Measurements from ENCODE around the gene FOXE1.

Gene FOXE1

GRCh38 chr9:97895695-97896332, 42.8 kb downstream of the FOXE1 start:
- TF ChIP-seq NFIC (IDR thresholded peaks at IDR 0.05) = no peak
- TF ChIP-seq FOXM1 (IDR thresholded peaks at IDR 0.05; ENCODE audit: borderline replicate concordance, low read depth) = no peak
- no peak for TF ChIP-seq EGR1 (IDR thresholded peaks at IDR 0.05)
- TF ChIP-seq RAD21 (IDR thresholded peaks at IDR 0.05; ENCODE audit: low read depth) = no peak
- no peak for TF ChIP-seq CEBPB (IDR thresholded peaks at IDR 0.05)
- TF ChIP-seq YY1 (IDR thresholded peaks at IDR 0.05; ENCODE audit: low read depth) = no peak
- no peak for TF ChIP-seq MAX (IDR thresholded peaks at IDR 0.05)

- TF ChIP-seq MAX (IDR thresholded peaks at IDR 0.05) (no peak), CEBPB (IDR thresholded peaks at IDR 0.05) (no peak), REST (IDR thresholded peaks at IDR 0.05; ENCODE audit: low read depth) (no peak), YY1 (IDR thresholded peaks at IDR 0.05; ENCODE audit: low read depth) (no peak), TEAD4 (IDR thresholded peaks at IDR 0.05) (no peak), EGR1 (IDR thresholded peaks at IDR 0.05) (no peak), TCF12 (IDR thresholded peaks at IDR 0.05; ENCODE audit: low read depth) (no peak), USF1 (IDR thresholded peaks at IDR 0.05) (no peak), EP300 (IDR thresholded peaks at IDR 0.05; ENCODE audit: borderline replicate concordance) (no peak), CREB1 (IDR thresholded peaks at IDR 0.05; ENCODE audit: low read depth) (no peak), TAF1 (IDR thresholded peaks at IDR 0.05; ENCODE audit: low read depth) (no peak), FOXM1 (IDR thresholded peaks at IDR 0.05; ENCODE audit: borderline replicate concordance, low read depth) (no peak), RAD21 (IDR thresholded peaks at IDR 0.05; ENCODE audit: low read depth) (no peak)
Measured at GRCh38 chr9:97900103-97900737, 47.2 kb downstream of the FOXE1 start.

GRCh38 chr9:97900738-97901565, 47.9 kb downstream of the FOXE1 start:
- TF ChIP-seq EP300 (IDR thresholded peaks at IDR 0.05; ENCODE audit: borderline replicate concordance) = no peak
- 0 out of 2 replicates have a peak, but pooled peaks have one; percentile 13 for TF ChIP-seq NFIC (IDR thresholded peaks at IDR 0.05)
- peak; percentile 76 for TF ChIP-seq RAD21 (IDR thresholded peaks at IDR 0.05; ENCODE audit: low read depth)
- no peak for TF ChIP-seq TEAD4 (IDR thresholded peaks at IDR 0.05)
- no peak for TF ChIP-seq CEBPB (IDR thresholded peaks at IDR 0.05)
- no peak for TF ChIP-seq TAF1 (IDR thresholded peaks at IDR 0.05; ENCODE audit: low read depth)
- TF ChIP-seq ZBTB7A (IDR thresholded peaks at IDR 0.05; ENCODE audit: low read depth) = no peak

GRCh38 chr9:97903177-97903576, 50.2 kb downstream of the FOXE1 start:
- TF ChIP-seq RAD21 (IDR thresholded peaks at IDR 0.05; ENCODE audit: low read depth) (no peak), USF1 (IDR thresholded peaks at IDR 0.05) (no peak), FOXM1 (IDR thresholded peaks at IDR 0.05; ENCODE audit: borderline replicate concordance, low read depth) (no peak), ZBTB7A (IDR thresholded peaks at IDR 0.05; ENCODE audit: low read depth) (no peak), CREB1 (IDR thresholded peaks at IDR 0.05; ENCODE audit: low read depth) (no peak), TCF12 (IDR thresholded peaks at IDR 0.05; ENCODE audit: low read depth) (no peak), MAX (IDR thresholded peaks at IDR 0.05) (no peak), CEBPB (IDR thresholded peaks at IDR 0.05) (no peak), EP300 (IDR thresholded peaks at IDR 0.05; ENCODE audit: borderline replicate concordance) (no peak), NFIC (IDR thresholded peaks at IDR 0.05) (no peak), YY1 (IDR thresholded peaks at IDR 0.05; ENCODE audit: low read depth) (no peak), TAF1 (IDR thresholded peaks at IDR 0.05; ENCODE audit: low read depth) (no peak), REST (IDR thresholded peaks at IDR 0.05; ENCODE audit: low read depth) (no peak), EGR1 (IDR thresholded peaks at IDR 0.05) (no peak), TEAD4 (IDR thresholded peaks at IDR 0.05) (no peak)

GRCh38 chr9:97904725-97905124, 51.7 kb downstream of the FOXE1 start:
- TF ChIP-seq CEBPB (IDR thresholded peaks at IDR 0.05) = no peak
- no peak for TF ChIP-seq EP300 (IDR thresholded peaks at IDR 0.05; ENCODE audit: borderline replicate concordance)
- TF ChIP-seq NFIC (IDR thresholded peaks at IDR 0.05) = no peak
- no peak for TF ChIP-seq REST (IDR thresholded peaks at IDR 0.05; ENCODE audit: low read depth)
- no peak for TF ChIP-seq TAF1 (IDR thresholded peaks at IDR 0.05; ENCODE audit: low read depth)

Measured in Ishikawa (cell line).